Left cardiac atrium (tissue), 4 donors: ENCODE measurements around the gene ADGRG2. TPM values are rescaled to one million over a fixed set of nuclear protein-coding genes. Genes with fewer than 3 reads are reported as not detected.
A peak's percentile ranks its signal among the peaks of the same experiment; 100 is the strongest.
"Not testable (repeated sequence)": the region's sequence is repeated elsewhere in the genome, so short reads cannot be mapped to it uniquely, and the experiment has no call there.

Source experiments
- ATAC-seq, 2 donors: fragments of 200-7000 bp; cut with Tn5 transposase; one replicate each; pipeline ENCODE4 v1.9.1; 2020; ENCODE audit warnings: mild to moderate bottlenecking in 2 of 2, moderate library complexity in 2 of 2
- DNase-seq: peaks from one replicate; pipeline ENCODE4 v3.0.0-alpha.2; 2020
- intact Hi-C, 2 donors: fragments of 100-400 bp; cut with DNase I; formaldehyde crosslinking; loops; one replicate each; pipeline versions ENCODE4 v1.14.1 to v1.15.1; 2022 to 2023
- total RNA-seq, 2 donors: library from RNA; stranded (reverse); fragmentation: NEBNext Ultra II Directional; extraction: Animal tissue kit (Norgen Biotek cat#: 25700); gene quantifications; one replicate each; pipeline ENCODE4 v1.2.1, GENCODE V29; 2021
- donor health status: DM: no; HTN: yes; CAD: no.
- donor health status: DM: no; HTN: yes; CAD: no; lungs with severe emphysema.
- donor health status: DM: yes; HTN: yes; CAD: no.
- donor health status: Dilated cardiomyopathy.

The ADGRG2 gene
- total RNA-seq, 2 donors from 2014 or later, result 1.2 to 2.2 TPM

DNA sequence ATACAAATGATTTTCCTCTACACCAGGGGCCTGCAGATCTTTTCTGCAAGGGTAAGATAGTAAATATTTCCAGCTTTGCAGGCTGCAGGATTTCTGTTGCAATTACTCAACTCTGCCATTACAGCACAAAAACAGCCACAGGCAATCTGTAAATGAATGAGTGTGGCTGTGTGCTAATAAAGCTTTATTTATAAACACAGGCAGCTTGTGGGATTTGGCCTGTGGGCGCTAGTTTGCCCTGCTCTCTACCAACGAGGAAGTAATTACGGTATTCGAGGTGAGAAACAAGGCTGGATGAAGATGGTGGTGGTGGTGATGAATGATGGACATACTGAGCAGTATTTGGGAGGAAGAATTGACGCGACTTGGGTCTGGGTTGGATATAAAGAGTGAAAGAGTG, 30.7 kb downstream of the ADGRG2 start:
- intact Hi-C loops, result no loop called here
- DNase-seq, result no peak
- ATAC-seq, result no peak

GRCh38 chrX:19089555-19090040, 32.7 kb downstream of the ADGRG2 start:
- DNase-seq (no peak), ATAC-seq (no peak)
- intact Hi-C loops, result no loop called here

- DNase-seq, result no peak
- ATAC-seq, result peak; percentile 38 to 47
- intact Hi-C loops, result no loop called here
These were observed 36.0 kb downstream of the ADGRG2 start for GRCh38 chrX:19086102-19086772.

DNA sequence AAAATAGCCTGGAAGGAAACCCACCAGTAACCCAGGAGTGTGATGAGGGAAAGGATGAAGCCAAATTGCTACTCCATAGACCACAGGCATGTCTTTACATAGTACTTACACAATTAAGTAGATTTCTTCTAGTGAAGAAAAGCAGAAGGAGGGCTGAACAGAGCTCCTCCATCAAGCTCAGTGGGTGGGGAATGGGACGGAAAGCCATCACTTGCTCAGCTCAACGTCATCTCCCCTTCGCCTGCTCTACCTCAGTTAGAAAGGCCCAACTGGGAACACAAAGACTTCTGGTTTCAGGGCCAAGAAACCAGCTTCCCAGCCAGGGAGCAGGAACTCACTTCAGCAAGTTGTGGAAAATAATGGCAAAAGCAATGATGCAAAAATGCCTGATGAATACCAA, 36.6 kb downstream of the ADGRG2 start:
- intact Hi-C loops, result no loop called here
- ATAC-seq (no peak), DNase-seq (no peak)

- intact Hi-C loops, result no loop called here
- ATAC-seq, result no peak
- no peak for DNase-seq
These were observed 46.5 kb downstream of the ADGRG2 start for GRCh38 chrX:19075754-19076153.

GRCh38 chrX:19072372-19072771, 49.9 kb downstream of the ADGRG2 start:
- ATAC-seq (no peak), DNase-seq (no peak)
- intact Hi-C loops, result no loop called here

GRCh38 chrX:19070555-19070994, 51.7 kb downstream of the ADGRG2 start:
- DNase-seq (no peak), ATAC-seq (peak in 1 of 2 donors; percentile 65)
- intact Hi-C loops, result no loop called here

GRCh38 chrX:19066987-19067386, 55.3 kb downstream of the ADGRG2 start:
- DNase-seq, intact Hi-C loops, ATAC-seq: not testable (repeated sequence)

DNA sequence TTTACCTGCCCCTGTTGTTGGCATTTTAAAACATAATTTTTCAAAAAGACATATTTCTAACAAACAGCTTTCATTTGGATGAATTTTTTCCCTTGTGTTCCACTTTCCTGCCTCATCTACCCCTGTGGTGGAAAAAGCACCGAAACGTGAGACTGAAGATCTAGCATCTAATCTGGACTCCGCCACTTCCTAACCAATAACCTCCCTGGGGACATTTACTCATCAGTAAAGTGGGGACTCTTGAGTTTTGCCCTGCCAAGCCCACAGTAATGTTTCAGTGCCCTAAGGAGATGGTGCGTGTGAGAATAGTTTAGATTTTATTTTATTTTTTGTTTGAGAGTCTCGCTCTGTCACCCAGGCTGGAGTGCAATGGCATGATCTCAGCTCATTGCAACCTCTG, 56.7 kb downstream of the ADGRG2 start:
- no peak for DNase-seq
- no peak for ATAC-seq
- intact Hi-C loops, result no loop called here

DNA sequence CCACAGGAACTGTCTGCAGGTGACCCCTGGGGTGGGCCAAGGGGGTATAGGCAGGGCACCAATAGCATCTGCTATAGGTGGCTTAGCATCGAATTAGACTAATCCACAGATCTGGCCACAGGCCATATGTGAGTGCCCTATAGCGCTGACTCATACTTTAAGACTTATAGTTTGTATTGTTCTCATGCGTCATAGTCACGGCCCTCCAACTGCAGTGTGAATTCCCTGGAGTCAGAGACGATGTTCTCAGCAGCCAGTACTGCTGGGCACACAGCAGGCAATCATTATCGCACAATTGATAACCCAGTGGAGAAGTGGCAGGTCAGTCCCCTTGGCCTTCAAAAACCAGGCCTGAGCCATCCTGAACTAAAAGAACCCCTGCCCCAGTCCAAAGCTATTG, 58.1 kb downstream of the ADGRG2 start:
- ATAC-seq (no peak), DNase-seq (no peak)
- intact Hi-C loops, result no loop called here

DNA sequence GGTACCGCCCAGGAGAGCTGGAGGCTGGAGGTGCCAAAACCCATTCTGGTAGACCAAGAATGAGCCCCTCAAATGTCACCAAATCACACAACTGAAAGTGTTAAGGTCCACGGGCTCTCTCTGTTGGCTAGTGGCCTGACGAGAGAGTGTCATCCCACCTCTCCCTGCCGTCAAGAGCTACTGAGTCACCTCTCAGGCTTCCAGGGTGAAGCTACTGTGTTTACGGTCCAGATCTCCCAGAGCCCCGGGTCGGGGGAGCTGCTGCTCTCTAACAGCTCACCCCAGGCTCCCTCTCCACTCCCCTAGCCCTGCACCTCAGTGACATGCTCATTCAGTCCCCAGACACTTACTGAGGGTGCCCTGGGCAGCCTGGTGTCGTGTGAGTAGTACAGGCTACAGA, 59.2 kb downstream of the ADGRG2 start:
- intact Hi-C loops, result no loop called here
- DNase-seq (no peak), ATAC-seq (no peak)

GRCh38 chrX:19059067-19059466, 63.2 kb downstream of the ADGRG2 start:
- ATAC-seq (no peak), DNase-seq (no peak)

DNA sequence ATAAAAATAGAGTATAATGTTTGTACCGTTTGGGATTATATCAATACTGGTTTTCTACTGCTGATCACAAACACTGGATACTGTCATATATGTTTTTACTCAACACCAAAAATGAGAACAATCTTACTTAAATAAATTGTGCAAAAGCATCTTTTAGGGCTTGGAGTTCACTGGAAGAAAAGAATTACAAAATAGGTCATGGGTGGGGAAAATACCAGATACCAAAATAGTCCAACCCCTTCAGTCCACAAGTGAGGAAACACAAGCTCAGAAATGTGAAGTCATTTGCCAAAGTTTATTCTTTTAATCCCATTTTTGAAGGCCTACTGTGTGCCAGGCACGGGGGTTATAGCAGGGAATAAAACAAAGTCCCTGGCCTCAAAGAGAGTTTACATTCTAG, 64.4 kb downstream of the ADGRG2 start:
- DNase-seq (no peak), ATAC-seq (no peak)
- intact Hi-C loops, result no loop called here

More at GRCh38 chrX:19059067-19059466, 63.2 kb downstream of the ADGRG2 start:
- intact Hi-C loops, result no loop called here

DNA sequence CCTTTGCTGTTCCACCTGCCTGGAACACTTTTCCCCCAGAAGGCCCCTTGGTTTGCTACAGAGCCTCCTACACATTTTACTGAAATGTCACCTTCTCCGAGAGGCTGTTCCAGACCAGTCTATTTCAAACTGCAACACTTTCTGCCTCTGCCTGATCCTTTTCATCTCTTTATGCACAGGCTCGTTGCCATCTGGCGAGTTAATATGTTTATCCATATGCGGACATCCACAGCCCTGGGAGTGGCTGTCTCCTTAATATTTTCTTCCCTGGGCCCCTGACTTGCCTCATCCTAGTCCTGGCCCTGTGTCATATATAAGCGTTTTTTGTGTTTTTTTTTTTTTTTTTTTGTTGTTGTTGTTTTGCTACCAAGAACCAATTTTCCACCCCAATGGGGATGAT, 73.2 kb downstream of the ADGRG2 start:
- ATAC-seq (no peak), DNase-seq (no peak)
- intact Hi-C loops, result no loop called here

GRCh38 chrX:19046343-19047215, 75.7 kb downstream of the ADGRG2 start:
- DNase-seq (no peak), ATAC-seq (peak in 1 of 2 donors; percentile 65)
- intact Hi-C loops, result no loop called here

GRCh38 chrX:19040373-19040772, 81.9 kb downstream of the ADGRG2 start:
- intact Hi-C loops, result no loop called here
- no peak for DNase-seq
- no peak for ATAC-seq

- intact Hi-C loops, result no loop called here
- no peak for ATAC-seq
- no peak for DNase-seq
These were observed 88.2 kb downstream of the ADGRG2 start for GRCh38 chrX:19034025-19034424.

DNA sequence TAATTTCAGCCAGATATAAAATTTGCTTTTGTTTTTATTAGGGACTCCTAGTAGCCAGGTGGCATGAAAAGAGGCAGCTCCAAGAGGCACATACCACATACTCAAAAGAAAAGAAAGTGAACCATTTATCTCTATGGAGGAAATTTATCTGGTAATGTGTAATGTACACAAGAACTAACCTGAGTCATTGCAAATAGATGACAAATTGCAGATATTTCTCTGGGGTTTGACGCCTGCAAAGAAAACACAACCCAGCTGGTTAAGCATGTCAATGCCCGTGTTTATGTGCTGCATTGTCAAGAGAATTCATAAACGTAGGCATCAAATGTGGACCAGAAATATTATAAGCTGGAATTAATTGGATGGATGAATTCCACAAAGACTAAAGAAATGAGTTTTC, 91.5 kb downstream of the ADGRG2 start:
- DNase-seq (no peak), ATAC-seq (no peak)
- intact Hi-C loops, result no loop called here

- intact Hi-C loops, result loop anchor here in 1 of 2 donors (10.0 kb wide), 1 partner anchor 306 kb away; no protein-coding TSS in a partner anchor
- ATAC-seq (no peak), DNase-seq (no peak)
These were observed 93.7 kb downstream of the ADGRG2 start for GRCh38 chrX:19028560-19028959.

DNA sequence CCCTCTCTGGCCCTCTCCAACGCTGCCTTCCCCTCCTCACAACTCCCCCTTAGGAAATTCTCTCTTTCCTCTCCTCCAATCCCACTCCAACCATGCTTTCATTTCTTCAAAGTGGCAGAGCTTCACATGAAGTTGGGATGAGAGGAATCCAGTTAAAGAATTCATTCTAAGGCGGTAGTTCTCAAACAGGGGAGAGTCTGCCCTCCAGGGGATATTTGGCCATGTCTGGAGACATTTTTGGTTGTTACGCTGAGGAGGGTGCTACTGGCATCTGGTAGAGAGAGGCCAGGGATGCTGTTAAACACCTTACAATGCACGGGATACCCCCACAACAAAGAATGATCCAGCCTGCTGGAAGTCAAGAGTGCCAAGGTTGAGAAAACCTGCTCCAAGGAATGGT, 97.9 kb downstream of the ADGRG2 start:
- DNase-seq (no peak), ATAC-seq (no peak)
- intact Hi-C loops, result loop anchor here in 1 of 2 donors (10.0 kb wide), 1 partner anchor 310 kb away; no protein-coding TSS in a partner anchor
